BLaER1 treated with 17β-estradiol and CSF1 and Interleukin-3, amounts not matched to agents 10 nM and 100 nM (cell line): ENCODE measurements around the gene ING3.
"Not testable (repeated sequence)": the region's sequence is repeated elsewhere in the genome, so short reads cannot be mapped to it uniquely, and the experiment has no call there.

Experiments used
- H3K27ac ChIP-seq, 11 experiments: shearing (Covaris generic); formaldehyde crosslinking; 2 replicates each; pipeline ENCODE4 v1.8.1; 2022
- H3K27me3 ChIP-seq, 11 experiments: shearing (Covaris generic); formaldehyde crosslinking; 2 replicates each; pipeline ENCODE4 v1.8.1; 2022
- H3K36me3 ChIP-seq, 11 experiments: shearing (Covaris generic); formaldehyde crosslinking; 2 replicates each; pipeline ENCODE4 v1.8.1; 2022
- H3K4me1 ChIP-seq, 10 experiments: shearing (Covaris generic); formaldehyde crosslinking; 2 replicates each; pipeline ENCODE4 v1.8.1; 2022
- H3K4me2 ChIP-seq, 11 experiments: shearing (Covaris generic); formaldehyde crosslinking; 2 replicates each; pipeline ENCODE4 v1.8.1; 2022
- H3K4me3 ChIP-seq, 10 experiments: shearing (Covaris generic); formaldehyde crosslinking; 2 replicates each; pipeline ENCODE4 v1.8.1; 2022
- H3K9ac ChIP-seq, 11 experiments: shearing (Covaris generic); formaldehyde crosslinking; 2 replicates each; pipeline ENCODE4 v1.8.1; 2022
- H3K9me3 ChIP-seq, 11 experiments: shearing (Covaris generic); formaldehyde crosslinking; replicated peaks in 1 of 11; 2 replicates each; pipeline ENCODE4 v1.8.1; 2022
- H4K20me1 ChIP-seq, 11 experiments: shearing (Covaris generic); formaldehyde crosslinking; 2 replicates each; pipeline ENCODE4 v1.8.1; 2022
- Cebpa-rat ChIP-seq, 11 experiments: shearing (Covaris generic); IDR thresholded peaks; 2 replicates each; pipeline ENCODE4 v1.8.1; 2022

The ING3 gene

DNA sequence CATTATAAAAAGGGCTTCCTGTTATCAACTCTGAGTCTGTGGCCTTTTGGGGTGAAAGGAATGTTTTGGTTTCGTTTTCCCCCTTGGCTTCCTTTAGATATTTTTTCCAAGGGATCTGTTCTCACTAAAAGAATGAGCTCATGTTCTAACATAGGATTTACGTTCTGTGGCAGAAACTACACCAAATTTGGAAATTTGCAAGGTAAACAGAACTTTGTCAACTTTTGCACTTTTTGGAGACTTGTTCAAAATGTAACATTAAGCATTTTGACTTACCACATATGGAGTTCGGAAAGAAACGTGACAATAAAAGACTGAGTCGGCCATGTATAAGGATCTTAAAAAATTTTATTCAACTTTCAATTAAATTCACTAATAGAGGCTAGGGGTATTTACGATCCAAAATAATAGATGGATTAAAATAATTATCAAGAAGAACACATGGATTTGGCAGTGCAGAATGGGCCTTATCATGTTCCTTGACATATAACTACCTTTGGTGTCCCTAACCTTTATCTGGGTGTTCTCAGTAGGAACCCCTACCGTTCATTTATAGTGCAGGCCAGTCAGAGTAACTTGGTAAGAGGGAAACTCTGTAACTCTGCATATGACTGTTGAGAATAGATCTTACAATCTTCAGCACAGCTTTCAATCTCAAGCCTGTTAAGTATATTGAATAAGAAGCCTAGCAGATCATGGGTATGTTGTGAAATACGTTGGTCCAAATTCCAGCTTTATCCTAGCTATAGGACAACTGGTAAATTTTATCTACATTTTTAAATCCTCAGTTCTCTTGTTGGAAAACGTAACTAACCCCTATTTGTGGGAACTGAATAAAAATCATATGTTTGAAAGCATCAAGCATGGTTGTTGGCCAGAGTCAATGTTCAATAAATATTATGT is 49.8 kb downstream of the ING3 start:
- no peaks in the 10 kb centered on the region for H3K36me3 ChIP-seq
- H3K27ac ChIP-seq: no peak overlapping the region
- no peak overlapping the region for H3K9ac ChIP-seq
- peak overlapping the region in 10 of 11 experiments; percentile 3 to 84 (median 36); a peak in 18 of 22 replicates for H3K4me2 ChIP-seq
- TF ChIP-seq Cebpa-rat (IDR thresholded peaks at IDR 0.05): no peak
- peaks cover 31 to 52% (median 44%) of the 10 kb centered on the region in 10 experiments for H3K4me1 ChIP-seq
- peaks cover 0 to 8% (median 0%) of the 10 kb centered on the region in 11 experiments; a peak in 3 of 22 replicates for H4K20me1 ChIP-seq
- H3K9me3 ChIP-seq: no peaks in the 10 kb centered on the region
- no peaks in the 10 kb centered on the region for H3K27me3 ChIP-seq
- no peak overlapping the region for H3K4me3 ChIP-seq

- no peak for TF ChIP-seq Cebpa-rat (IDR thresholded peaks at IDR 0.05)
- no peak overlapping the region for H3K4me3 ChIP-seq
- H3K36me3 ChIP-seq: no peaks in the 10 kb centered on the region
- H3K9ac ChIP-seq: no peak overlapping the region
- no peak overlapping the region for H3K4me2 ChIP-seq
- H4K20me1 ChIP-seq: peaks cover 0 to 4% (median 0%) of the 10 kb centered on the region in 11 experiments; a peak in 2 of 22 replicates
- no peaks in the 10 kb centered on the region for H3K27me3 ChIP-seq
- no peak overlapping the region for H3K27ac ChIP-seq
- no peaks in the 10 kb centered on the region for H3K9me3 ChIP-seq
- peaks cover 21 to 42% (median 36%) of the 10 kb centered on the region in 10 experiments for H3K4me1 ChIP-seq
These were observed 50.8 kb downstream of the ING3 start for GRCh38 chr7:121001234-121001906.

DNA sequence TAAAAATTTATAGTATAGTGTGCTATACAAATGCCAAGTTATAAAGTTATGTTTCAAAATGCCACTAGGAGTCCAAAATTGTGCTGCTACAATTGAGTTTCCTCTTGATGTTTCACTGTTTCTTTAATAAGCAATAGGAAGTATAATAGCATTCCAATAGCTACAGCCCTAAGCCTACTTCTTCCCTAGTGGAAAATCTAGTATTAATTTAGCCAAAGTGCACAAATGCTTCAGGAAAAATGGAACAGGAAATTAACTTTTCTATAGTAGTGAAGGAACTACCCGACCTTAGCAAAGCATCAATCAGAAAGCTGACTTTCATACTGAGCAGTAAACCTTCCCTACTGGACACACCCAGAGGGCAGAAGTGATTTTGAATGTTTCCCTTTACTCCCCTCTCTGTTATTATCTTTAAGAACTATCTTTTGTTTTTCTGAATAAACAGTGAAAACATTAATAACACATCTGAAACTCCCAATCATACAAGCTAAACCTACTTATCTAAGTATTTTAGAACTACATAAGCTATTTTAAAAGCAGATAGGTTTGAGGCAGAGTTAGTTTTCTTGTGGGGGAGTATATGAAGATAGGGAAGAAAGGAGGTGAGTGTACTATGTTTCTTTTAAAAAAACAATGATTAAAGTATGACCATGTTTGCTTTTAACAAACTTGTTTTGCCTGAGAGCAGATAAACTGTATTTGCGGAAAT is 51.6 kb downstream of the ING3 start:
- no peak overlapping the region for H3K4me2 ChIP-seq
- no peak overlapping the region for H3K4me3 ChIP-seq
- TF ChIP-seq Cebpa-rat (IDR thresholded peaks at IDR 0.05): no peak
- H3K36me3 ChIP-seq: no peaks in the 10 kb centered on the region
- H4K20me1 ChIP-seq: no peaks in the 10 kb centered on the region
- peaks cover 12 to 40% (median 28%) of the 10 kb centered on the region in 10 experiments for H3K4me1 ChIP-seq
- H3K9ac ChIP-seq: no peak overlapping the region
- no peak overlapping the region for H3K27ac ChIP-seq
- no peaks in the 10 kb centered on the region for H3K27me3 ChIP-seq
- no peaks in the 10 kb centered on the region for H3K9me3 ChIP-seq

- Histone ChIP-seq H3K4me1 (peaks cover 8 to 35% (median 22%) of the 10 kb centered on the region in 10 experiments; a peak in 19 of 20 replicates), H3K36me3 (no peaks in the 10 kb centered on the region), H3K4me2 (no peak overlapping the region), H4K20me1 (no peaks in the 10 kb centered on the region), H3K4me3 (no peak overlapping the region), H3K27ac (no peak overlapping the region), H3K9me3 (no peaks in the 10 kb centered on the region), H3K9ac (no peak overlapping the region), H3K27me3 (no peaks in the 10 kb centered on the region)
- no peak for TF ChIP-seq Cebpa-rat (IDR thresholded peaks at IDR 0.05)
These were observed 52.2 kb downstream of the ING3 start for GRCh38 chr7:121002757-121003200.

GRCh38 chr7:121003986-121004685 is 53.6 kb downstream of the ING3 start:
- H3K9me3 ChIP-seq: no peaks in the 10 kb centered on the region
- no peaks in the 10 kb centered on the region for H3K27me3 ChIP-seq
- peaks cover 7 to 21% (median 11%) of the 10 kb centered on the region in 10 experiments; a peak in 17 of 20 replicates for H3K4me1 ChIP-seq
- H4K20me1 ChIP-seq: no peaks in the 10 kb centered on the region
- H3K4me3 ChIP-seq: no peak overlapping the region
- H3K36me3 ChIP-seq: no peaks in the 10 kb centered on the region
- H3K27ac ChIP-seq: no peak overlapping the region
- H3K4me2 ChIP-seq: no peak overlapping the region
- no peak for TF ChIP-seq Cebpa-rat (IDR thresholded peaks at IDR 0.05)
- no peak overlapping the region for H3K9ac ChIP-seq

GRCh38 chr7:121005058-121005457 is 54.5 kb downstream of the ING3 start:
- H3K4me1 ChIP-seq: peaks cover 1 to 12% (median 5%) of the 10 kb centered on the region in 10 experiments; a peak in 16 of 20 replicates
- not testable (repeated sequence) for H3K27ac ChIP-seq, H3K4me3 ChIP-seq, H3K4me2 ChIP-seq, H3K9me3 ChIP-seq, H3K27me3 ChIP-seq, H3K9ac ChIP-seq, H3K36me3 ChIP-seq, H4K20me1 ChIP-seq

DNA sequence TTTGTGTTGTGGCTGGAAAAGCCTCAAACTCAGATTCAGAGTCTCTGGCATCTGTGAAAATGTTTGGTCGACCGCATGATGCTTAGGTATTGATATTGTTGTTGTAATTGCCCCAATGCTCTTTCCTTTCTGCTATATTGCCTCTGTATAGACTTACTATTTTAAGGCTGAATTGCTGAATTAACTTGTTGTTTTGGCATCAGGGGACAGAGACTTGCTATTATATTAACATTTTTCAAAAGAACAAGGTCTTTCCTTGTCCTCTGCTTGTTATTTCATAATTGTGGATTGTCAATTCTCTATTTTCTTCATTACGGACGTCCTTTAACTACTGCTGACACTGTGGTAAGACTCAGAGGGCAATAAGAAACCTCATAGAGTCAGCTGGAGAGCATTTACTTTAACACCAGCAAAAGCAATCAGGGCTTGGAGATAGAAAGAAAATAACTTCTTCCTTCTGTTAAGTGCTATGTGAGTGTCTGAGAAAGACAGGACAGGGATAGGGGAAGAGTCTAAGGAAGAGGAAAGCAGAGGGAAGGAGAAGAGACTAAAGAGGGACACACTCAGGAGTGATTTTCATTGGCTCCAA is 55.5 kb downstream of the ING3 start:
- Histone ChIP-seq H4K20me1 (no peaks in the 10 kb centered on the region), H3K9ac (no peak overlapping the region), H3K27me3 (no peaks in the 10 kb centered on the region), H3K36me3 (no peaks in the 10 kb centered on the region), H3K4me3 (no peak overlapping the region), H3K27ac (no peak overlapping the region), H3K9me3 (no peaks in the 10 kb centered on the region), H3K4me2 (no peak overlapping the region), H3K4me1 (peaks cover 0 to 9% (median 0%) of the 10 kb centered on the region in 10 experiments; a peak in 1 of 20 replicates)
- TF ChIP-seq Cebpa-rat (IDR thresholded peaks at IDR 0.05): no peak

DNA sequence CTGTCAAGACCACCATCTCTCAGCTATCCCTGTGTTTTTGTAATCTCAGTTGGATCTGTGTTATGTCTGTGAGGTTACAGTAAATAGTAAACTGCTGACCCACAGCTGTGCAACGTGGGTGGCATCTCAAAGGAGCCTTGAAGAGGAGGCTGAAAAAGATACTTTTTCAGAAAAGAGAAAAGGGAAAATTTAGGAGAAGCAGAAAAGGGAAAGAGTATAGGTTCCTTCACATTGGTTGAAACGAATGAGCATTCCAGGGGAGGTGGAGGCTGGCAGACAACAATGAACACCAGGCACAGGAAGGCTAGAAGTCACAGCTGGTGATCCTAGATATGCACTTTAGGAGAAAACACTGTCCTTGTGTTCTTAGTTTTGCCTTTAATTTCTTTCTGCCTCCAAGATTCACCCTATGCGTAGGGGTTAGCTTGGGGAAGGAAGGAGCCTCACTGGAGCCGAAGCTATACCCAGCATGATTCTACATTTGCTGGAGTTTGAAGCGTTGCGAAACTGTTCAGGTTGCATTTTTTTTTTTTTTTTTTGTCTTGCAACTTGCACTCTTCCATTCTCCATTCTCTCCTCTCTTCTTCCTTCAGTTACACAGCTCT is 56.2 kb downstream of the ING3 start:
- H3K4me3 ChIP-seq: no peak overlapping the region
- peak overlapping the region in 3 of 11 experiments; percentile 10 to 20 (median 16); a peak in 4 of 22 replicates for H3K4me2 ChIP-seq
- no peaks in the 10 kb centered on the region for H3K36me3 ChIP-seq
- TF ChIP-seq Cebpa-rat (IDR thresholded peaks at IDR 0.05): 0 out of 22 replicates have a peak, but pooled peaks of 1 of the 11 experiments have one; percentile 19
- no peak overlapping the region for H3K9ac ChIP-seq
- no peaks in the 10 kb centered on the region for H3K27me3 ChIP-seq
- H3K4me1 ChIP-seq: peaks cover 0 to 9% (median 0%) of the 10 kb centered on the region in 10 experiments; a peak in 1 of 20 replicates
- no peaks in the 10 kb centered on the region for H4K20me1 ChIP-seq
- no peaks in the 10 kb centered on the region for H3K9me3 ChIP-seq
- no peak overlapping the region for H3K27ac ChIP-seq
